NB4 (cell line): ENCODE data around the gene STAM2.
"Not testable (repeated sequence)": the region's sequence is repeated elsewhere in the genome, so short reads cannot be mapped to it uniquely, and the experiment has no call there.

ENCODE experiments used
- DNase-seq: peaks from one replicate; pipeline ENCODE4 v3.0.0; 2010; ENCODE audit warnings: low read depth
- H3K4me3 ChIP-seq: one replicate; pipeline ENCODE4 v1.5.1; 2011; ENCODE audit warnings: mild to moderate bottlenecking, low read depth, low read length, moderate library complexity
- MYC ChIP-seq: IDR thresholded peaks from 2 replicates; pipeline ENCODE4 v1.6.1; 2011; ENCODE audit warnings: low read depth, low read length
- POLR2A ChIP-seq: IDR thresholded peaks from 2 replicates; pipeline ENCODE4 v1.6.1; 2011; ENCODE audit warnings: mild to moderate bottlenecking; ENCODE audit not compliant: insufficient read length; ENCODE audit errors: extremely low read depth
- TF ChIP-seq, protein P1 (sequence below): IDR thresholded peaks from 2 replicates; pipeline ENCODE4 v1.6.1; 2011; ENCODE audit warnings: low read depth, low read length
- TF ChIP-seq, protein P2 (sequence below): IDR thresholded peaks from one replicate; pipeline ENCODE4 v1.5.1; 2012; ENCODE audit warnings: low read depth, low read length

STAM2 gene

DNA sequence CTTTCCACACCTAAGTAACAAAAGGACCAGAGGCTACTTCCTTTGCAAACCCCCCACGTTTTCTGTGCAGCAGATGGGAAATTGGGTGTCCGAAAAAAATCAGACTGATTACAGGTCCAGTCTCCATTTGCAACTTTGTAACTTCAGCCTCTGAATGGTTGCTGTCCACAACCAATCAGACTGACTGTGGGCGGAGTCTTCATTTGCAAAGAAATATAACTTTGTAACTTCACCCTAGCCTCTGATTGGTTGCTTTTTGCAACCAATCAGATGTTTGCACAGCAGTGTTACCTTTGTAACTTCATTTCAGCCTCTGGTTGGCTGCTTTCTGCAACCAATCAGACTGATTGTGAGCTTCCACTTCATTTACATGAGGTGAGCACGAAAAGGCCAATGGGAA, 48.9 kb downstream of the STAM2 start:
- TF ChIP-seq, protein P1, sequence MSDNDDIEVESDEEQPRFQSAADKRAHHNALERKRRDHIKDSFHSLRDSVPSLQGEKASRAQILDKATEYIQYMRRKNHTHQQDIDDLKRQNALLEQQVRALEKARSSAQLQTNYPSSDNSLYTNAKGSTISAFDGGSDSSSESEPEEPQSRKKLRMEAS: no peak
- TF ChIP-seq MYC: no peak
- no peak for TF ChIP-seq POLR2A
- TF ChIP-seq, protein P2, sequence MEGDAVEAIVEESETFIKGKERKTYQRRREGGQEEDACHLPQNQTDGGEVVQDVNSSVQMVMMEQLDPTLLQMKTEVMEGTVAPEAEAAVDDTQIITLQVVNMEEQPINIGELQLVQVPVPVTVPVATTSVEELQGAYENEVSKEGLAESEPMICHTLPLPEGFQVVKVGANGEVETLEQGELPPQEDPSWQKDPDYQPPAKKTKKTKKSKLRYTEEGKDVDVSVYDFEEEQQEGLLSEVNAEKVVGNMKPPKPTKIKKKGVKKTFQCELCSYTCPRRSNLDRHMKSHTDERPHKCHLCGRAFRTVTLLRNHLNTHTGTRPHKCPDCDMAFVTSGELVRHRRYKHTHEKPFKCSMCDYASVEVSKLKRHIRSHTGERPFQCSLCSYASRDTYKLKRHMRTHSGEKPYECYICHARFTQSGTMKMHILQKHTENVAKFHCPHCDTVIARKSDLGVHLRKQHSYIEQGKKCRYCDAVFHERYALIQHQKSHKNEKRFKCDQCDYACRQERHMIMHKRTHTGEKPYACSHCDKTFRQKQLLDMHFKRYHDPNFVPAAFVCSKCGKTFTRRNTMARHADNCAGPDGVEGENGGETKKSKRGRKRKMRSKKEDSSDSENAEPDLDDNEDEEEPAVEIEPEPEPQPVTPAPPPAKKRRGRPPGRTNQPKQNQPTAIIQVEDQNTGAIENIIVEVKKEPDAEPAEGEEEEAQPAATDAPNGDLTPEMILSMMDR: no peak
- DNase-seq: peak; percentile 19
- H3K4me3 ChIP-seq: no peak overlapping the region

DNA sequence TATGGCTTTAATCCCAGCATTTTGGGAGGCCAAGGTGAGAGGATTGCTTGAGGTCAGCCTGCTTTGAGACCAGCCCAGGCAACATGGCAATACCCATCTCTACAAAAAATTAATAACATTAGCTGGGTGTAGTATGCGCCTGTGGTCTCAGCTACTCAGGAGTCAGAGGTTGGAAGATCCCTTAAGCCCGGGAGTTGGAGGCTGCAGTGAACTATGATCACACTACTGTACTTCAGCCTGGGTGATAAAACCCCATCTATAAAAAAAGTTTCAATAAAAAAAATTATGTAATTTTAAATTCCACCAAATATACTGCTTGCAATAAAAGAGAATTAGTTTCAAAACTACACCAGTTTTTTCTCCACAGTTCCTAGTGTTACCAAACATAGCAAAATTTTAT, 53.4 kb downstream of the STAM2 start:
- DNase-seq: no peak
- TF ChIP-seq, protein P2: no peak
- TF ChIP-seq MYC: no peak
- TF ChIP-seq, protein P1: no peak
- TF ChIP-seq POLR2A: no peak
- H3K4me3 ChIP-seq: no peak overlapping the region

DNA sequence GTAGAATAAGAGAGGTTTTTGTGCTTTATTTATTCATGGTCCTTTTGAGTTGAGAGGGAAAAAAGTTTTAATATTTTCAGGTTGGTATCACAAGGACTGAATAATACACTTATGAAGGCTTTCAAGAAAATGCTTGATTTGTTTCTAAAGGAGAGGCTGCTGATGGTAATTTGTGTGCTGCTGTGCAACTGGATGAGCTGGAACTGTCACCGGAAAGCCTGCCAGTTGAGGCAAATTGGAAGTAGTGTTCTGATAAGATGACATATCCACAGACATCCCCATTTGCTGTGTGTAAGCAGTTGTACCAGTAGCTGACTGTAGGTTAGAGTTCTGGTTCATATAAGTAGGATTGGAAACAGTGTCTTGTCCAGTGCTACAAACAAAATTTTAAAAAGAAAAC, 55.1 kb downstream of the STAM2 start:
- no peak overlapping the region for H3K4me3 ChIP-seq
- DNase-seq: no peak
- TF ChIP-seq POLR2A (no peak), MYC (no peak)
- TF ChIP-seq, protein P2: no peak
- TF ChIP-seq, protein P1: no peak

DNA sequence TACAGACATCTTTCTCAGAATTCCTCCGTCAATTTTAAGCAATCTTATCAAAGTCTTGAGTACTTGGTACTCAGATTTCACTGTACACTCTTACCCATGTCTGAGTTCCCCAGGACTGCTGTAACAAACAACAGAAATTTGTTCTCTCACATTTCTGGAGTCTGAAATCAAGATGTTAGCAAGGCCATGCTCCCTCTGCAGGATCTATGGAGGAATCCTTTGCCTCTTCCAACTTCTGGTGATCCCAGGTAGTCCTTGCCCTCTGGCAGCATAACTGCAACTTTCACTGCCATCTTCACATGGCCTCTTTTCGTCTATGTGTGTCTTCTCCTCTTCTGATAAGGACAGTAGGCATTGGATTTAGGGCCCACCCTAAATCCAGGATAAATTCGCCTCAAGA, 59.6 kb downstream of the STAM2 start:
- H3K4me3 ChIP-seq: no peak overlapping the region
- TF ChIP-seq, protein P2: peak; percentile 5
- TF ChIP-seq, protein P1: no peak
- no peak for DNase-seq

DNA sequence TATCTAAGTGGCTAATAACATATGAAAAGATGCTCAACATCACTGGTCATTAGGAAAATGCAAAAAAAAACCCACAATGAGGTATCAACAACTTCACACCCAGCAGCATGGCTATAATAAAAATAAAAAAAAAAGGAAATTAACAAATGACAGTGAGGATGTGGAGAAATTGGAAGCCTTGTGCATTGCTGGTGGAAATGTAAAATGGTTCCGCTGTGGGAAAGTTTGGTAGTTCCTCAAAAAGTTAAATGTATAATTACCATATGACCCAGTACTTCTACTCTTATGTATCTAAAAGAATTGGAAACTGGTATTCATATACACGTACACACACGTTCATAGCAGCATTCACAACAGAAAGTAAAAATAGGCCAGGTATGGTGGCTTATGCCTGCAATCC, 61.2 kb downstream of the STAM2 start:
- TF ChIP-seq POLR2A (no peak), MYC (no peak)
- TF ChIP-seq, protein P1: no peak
- TF ChIP-seq, protein P2: no peak
- DNase-seq: no peak
- H3K4me3 ChIP-seq: no peak overlapping the region

DNA sequence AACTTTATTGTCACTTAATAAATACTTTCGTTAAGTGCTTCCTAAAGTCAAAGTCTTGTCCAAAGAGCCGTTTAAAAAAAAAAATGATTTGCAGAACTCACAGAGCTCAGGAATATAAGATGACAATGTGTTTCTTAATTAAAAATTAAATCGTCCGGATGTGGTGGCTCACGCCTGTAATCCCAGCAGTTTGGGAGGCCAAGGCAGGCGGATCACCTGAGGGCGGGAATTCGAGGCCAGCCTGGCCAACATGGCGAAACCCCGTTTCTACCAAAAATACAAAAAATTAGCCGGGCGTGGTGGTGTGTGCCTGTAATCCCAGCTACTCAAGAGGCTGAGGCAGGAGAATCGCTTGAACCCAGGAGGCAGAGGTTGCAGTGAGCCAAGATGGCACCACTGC, 68.4 kb downstream of the STAM2 start:
- H3K4me3 ChIP-seq, DNase-seq: not testable (repeated sequence)
